Measurements from ENCODE around the gene ATP1B1.

The ATP1B1 gene

DNA sequence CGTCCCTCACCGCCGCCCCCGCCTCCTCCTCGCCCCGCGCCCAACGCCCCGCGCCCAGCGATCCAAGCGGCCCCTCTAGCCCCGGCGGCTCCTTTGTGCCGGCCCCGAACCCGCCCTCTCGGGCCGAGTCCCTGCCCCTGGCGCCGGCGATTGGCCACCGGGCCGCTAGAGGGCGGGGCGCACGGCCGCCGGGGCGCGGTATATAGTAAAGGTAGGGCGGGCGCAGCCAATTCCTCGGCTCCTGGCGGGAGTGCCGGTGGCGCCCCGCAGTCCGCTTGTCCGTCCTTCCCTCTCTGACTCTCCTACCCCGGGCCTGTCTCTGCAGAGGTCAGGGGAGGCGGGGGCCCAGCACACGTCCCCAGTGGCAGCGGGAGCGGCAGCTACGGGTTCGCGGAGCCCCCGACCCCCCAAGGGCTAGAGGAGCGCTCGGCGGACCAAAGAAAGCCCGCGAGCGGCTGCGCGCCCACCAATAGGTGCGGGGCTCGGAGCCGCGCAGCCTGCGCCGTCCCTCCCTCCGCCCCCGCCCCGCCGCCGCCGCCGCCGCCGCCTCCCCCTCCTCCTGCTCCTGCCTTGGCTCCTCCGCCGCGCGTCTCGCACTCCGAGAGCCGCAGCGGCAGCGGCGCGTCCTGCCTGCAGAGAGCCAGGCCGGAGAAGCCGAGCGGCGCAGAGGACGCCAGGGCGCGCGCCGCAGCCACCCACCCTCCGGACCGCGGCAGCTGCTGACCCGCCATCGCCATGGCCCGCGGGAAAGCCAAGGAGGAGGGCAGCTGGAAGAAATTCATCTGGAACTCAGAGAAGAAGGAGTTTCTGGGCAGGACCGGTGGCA lies at the start of gene ATP1B1:
Gene ATP1B1, plus strand, starts transcription at position 596 of the 826 bp plus-strand sequence. Its CDS starts 140 bp downstream, at position 736.
- DNase-seq = peak; percentile 95

GRCh38 chr1:169059421-169059820 lies 47.1 kb upstream of the ATP1B1 start:
- DNase-seq = no peak

DNA sequence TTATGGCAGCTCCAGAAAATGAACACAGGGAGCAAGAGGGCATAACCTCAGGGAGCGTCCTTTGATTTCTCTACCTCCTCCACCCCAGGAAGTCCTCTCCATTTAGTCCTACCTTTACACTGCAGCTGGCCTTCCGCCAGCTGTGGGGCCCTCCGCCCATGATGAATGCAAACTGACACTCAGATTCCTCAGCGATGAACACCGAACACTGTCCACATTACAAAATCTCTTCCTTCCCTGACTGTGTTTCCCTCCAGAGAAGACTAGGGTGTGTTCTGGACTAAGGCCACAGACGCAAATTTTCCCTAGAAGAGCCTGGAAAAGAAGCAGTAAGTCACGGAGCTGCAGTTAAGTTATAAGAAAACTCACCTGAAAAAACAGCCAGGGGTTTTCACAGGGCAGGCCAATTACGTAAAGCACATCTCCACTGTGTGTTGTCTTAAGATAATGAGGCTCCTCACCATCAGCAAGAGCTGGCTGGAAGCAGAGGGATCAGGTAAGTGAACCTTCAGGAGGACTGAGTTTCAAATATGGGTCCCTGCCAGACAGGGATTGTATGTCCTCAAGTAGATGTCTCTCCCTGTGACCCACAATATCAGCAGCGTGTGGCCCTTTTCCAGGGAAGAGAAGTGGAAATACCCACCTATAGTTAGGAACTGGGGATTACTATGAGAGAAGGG lies 46.3 kb upstream of the ATP1B1 start:
- no peak for DNase-seq

- DNase-seq = no peak
Observed at GRCh38 chr1:169060919-169061639, 45.4 kb upstream of the ATP1B1 start.

- no peak for DNase-seq
Observed at GRCh38 chr1:169062152-169062551, 44.3 kb upstream of the ATP1B1 start.

DNA sequence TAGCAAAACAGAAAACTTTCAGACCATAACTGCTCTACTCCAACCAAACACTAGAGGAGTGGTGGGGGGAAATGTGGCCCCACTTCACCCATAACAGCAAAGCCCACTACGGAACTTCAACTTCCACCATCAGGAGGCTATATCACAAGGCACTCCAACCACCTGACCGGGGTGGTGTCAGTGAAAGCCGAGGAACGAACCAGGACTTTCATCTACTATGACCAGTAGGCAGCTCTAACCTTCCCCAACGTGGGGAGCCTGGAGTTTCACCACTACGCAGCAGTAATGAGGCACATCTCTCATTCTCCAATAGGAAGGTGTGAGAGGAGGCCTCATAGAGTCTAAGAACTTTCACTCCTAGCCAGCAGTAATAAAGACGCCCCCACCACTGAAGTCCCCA lies 42.4 kb upstream of the ATP1B1 start:
- no peak for DNase-seq

GRCh38 chr1:169070547-169070946 lies 35.9 kb upstream of the ATP1B1 start:
- DNase-seq = no peak

DNA sequence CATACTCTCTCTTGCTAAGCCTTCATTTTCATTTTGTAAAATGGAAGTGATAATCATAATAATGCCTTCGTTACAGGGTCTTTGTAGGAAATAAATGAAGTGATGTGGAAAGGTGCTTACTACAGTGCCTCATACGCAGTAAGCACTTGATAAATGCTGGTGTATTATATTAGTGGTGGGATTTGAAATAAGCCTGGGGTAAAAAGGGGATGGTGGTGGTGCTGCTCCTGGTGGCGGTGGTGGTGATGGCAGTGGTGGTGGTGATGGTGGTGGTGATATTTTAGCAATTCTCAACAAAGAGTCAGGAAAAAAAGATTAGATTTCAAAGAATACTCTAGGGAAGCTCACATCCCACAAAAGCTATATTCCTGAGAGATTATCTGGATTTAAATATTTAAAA lies 35.5 kb upstream of the ATP1B1 start:
- DNase-seq = no peak

GRCh38 chr1:169072945-169073725 lies 33.4 kb upstream of the ATP1B1 start:
- peak; percentile 71 for DNase-seq

DNA sequence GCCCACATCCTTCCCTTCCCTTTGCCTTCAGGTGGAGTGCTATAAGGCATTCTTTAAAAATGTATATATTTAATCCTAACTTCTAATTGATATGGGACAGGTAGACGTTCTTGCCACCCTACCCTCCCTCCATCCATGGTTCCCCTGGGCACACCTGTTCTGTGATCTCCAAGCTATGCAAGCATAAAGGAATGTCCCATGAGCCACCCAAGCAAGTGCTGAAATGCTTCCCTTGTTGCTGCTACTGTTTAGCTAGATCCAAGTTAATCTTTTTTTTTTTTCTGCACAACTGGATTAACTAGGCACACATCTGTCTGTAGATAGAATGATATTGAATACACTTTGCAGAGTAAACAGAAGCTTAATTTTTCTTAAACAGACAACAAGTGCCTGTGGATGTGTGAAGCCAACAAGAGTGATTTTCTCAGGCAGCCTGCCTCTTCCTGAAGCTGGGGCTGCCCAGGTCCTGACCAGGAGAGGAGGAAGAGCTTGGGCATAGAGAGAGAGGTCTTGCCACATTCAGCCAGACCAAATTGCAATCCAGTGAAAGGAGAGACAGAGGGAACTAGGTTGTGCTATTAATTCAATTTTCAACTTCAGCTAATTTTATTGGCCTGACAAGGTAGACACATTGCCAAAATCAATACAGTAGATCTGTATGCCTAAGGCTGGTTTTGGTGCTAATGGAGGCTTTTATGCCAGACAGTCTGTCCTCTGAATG lies 28.2 kb upstream of the ATP1B1 start:
- no peak for DNase-seq

GRCh38 chr1:169081503-169082123 lies 24.9 kb upstream of the ATP1B1 start:
- DNase-seq = no peak

DNA sequence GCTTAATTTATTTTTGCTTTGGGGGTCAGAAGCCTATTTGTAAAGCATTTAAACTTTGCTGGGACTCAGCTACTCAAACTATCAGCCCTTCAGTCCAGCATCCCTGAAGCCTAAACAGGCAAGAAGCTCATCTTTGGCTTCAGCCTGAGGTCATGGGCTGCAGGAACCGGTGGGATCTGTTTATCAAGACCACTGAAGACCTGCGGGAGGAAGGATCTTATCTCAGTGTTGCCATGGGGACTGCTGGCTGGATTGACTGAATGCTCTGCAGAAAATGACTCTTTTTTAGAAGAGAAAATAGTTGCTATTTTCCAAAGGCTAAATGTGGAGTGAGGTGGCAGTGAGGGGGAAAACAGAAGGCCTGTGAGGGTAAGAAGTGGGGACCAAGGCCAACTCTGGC lies 20.6 kb upstream of the ATP1B1 start:
- no peak for DNase-seq

DNA sequence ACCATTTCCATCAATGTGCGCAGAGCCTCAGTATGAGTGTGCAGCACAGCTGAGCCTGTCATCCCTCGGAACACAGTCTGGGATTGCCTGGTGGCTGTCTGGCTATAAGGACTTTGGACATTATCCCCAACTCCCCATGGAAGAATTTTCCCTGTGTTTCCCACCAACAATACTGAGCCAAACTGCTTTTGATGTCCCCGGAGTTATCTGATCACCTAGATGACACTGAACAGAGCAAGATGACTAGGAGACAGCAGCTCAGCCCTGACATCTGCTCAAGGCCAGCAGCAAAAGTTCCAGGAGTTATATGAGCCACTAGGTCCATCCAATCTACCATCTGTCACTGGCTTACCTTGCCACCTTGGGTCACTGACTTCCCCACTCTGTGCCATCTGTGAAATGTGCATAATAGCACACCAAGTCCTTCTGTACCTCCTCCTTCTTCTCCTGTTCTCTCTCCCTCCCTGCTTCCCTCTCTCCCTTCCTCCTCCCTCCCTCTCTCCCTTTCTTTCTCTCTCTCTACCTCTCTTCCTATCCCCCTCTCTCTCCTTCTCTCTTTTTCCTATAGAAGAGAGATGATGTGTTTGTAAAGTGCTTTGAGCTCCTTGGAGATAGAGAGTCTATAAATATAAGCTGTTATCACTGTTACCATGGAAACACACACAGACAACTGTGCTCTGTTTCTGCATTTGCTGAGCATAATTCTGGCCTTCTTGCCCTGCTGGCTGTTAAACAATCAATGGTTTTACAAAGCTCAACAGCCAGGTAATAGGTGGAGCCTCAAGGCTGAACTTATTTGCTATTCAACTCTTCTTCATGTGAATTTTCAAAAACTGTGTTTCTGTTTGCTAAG lies 19.7 kb upstream of the ATP1B1 start:
- DNase-seq = peak; percentile 40

- DNase-seq = no peak
Observed at GRCh38 chr1:169087876-169088275, 18.6 kb upstream of the ATP1B1 start.

DNA sequence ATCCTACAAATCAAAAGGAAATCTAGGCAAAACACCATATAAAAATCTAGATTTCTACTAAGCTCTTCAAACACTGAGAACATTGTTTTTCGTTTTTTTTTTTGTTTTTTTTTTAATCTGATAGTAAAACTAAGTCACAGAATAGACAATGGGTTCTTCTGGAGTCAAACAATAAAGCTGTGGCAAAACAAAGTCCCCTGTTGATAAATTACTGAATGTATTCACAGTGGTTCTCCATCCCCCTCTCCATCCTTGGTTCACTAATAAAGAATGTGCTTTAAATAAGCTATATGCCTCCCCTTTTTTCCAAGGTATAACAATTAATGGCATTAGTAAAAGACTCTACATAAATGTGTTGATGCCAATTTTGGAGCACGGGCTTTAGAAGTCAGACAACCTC lies 16.7 kb upstream of the ATP1B1 start:
- DNase-seq = no peak

- DNase-seq = no peak
Observed at GRCh38 chr1:169090308-169090899, 16.1 kb upstream of the ATP1B1 start.

- no peak for DNase-seq
Observed at GRCh38 chr1:169090900-169091311, 15.6 kb upstream of the ATP1B1 start.

DNA sequence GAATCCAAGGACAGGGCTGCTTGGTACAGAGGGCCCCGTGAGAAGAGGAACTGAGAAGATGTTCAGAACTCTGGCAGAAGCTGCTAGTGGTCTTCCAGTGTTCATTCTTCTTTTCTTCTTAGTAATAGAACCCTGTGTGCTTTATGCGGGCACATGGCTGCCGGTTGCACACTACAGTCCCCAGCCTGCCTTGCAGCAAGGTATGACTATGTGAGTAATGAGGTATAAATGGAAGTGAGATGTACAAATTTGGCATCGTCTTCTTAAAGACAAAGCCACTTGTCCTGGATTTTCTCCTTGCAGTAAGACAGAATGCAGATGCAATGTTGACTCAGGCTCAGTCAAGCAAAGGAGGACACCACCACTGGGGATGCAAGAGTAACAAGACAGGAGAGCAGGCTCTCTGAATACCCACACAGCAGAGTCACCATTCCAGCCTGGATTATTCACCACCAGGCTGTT lies 15.0 kb upstream of the ATP1B1 start:
- no peak for DNase-seq

- DNase-seq = no peak
Observed at GRCh38 chr1:169092399-169092798, 14.1 kb upstream of the ATP1B1 start.

- DNase-seq = no peak
Observed at GRCh38 chr1:169094897-169095569, 11.5 kb upstream of the ATP1B1 start.
